ENCODE results near the gene JAM3. TPM values are rescaled to one million over a fixed set of nuclear protein-coding genes. Genes with fewer than 3 reads are reported as not detected.

JAM3 gene
- total RNA-seq, 4 donors from 2014 or later, result 10.9 to 14.7 (median 12.1) TPM

DNA sequence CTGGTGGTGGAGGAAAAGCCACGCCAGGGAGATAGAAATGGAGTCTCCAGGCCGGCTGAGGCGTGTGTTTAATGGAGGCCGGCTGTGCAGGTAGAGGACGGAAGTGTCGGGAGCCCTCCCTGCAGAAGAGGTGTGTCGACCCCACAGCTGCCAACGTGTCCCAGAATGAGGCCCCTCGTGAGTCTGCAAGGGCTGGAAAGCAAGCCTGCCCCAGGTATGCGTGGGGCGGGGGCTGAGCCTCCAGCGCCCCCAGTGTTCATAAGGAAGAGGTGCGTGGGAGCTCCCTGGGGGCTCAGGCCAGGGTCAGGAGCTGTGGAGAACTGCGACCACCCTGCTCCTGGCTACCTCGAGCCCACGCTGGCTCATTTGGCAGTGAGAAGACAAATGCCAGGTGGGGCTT is 38.0 kb upstream of the JAM3 start:
- TF ChIP-seq, protein P1, sequence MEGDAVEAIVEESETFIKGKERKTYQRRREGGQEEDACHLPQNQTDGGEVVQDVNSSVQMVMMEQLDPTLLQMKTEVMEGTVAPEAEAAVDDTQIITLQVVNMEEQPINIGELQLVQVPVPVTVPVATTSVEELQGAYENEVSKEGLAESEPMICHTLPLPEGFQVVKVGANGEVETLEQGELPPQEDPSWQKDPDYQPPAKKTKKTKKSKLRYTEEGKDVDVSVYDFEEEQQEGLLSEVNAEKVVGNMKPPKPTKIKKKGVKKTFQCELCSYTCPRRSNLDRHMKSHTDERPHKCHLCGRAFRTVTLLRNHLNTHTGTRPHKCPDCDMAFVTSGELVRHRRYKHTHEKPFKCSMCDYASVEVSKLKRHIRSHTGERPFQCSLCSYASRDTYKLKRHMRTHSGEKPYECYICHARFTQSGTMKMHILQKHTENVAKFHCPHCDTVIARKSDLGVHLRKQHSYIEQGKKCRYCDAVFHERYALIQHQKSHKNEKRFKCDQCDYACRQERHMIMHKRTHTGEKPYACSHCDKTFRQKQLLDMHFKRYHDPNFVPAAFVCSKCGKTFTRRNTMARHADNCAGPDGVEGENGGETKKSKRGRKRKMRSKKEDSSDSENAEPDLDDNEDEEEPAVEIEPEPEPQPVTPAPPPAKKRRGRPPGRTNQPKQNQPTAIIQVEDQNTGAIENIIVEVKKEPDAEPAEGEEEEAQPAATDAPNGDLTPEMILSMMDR (IDR thresholded peaks at IDR 0.05), result no peak
- TF ChIP-seq POLR2AphosphoS5 (IDR thresholded peaks at IDR 0.05), result no peak
- no peak for TF ChIP-seq EP300 (IDR thresholded peaks at IDR 0.05)
- no peak for TF ChIP-seq POLR2A (IDR thresholded peaks at IDR 0.05)
- Histone ChIP-seq H3K27me3 (peaks cover 6% of the 10 kb centered on the region), H3K4me3 (no peak overlapping the region), H3K36me3 (no peaks in the 10 kb centered on the region), H3K27ac (no peak overlapping the region), H3K9me3 (no peaks in the 10 kb centered on the region), H3K4me1 (peaks cover 39% of the 10 kb centered on the region)
- DNase-seq (ENCODE audit: low spot score in 2 of 2), result no peak
- 83% methylated on average over 16 of the region's 16 CpGs for WGBS

DNA sequence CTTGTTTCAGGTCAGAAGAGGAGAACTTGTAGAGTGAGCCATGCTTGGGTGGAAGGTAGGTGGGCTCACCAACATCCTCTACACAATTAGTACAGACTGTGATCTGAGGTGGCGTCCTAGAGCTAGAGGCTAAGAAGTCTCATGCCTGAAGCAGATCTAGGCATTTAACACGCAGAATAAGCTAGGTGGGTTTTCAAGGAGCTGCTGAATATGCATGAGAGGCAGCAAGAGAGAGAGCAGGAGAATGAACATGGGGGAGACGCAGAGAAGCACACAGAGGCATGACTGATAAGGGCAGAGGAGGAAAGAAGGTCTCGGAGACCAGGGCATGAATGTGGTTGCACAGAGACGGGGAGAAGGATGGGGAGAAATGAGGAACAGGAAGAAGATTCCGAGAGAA is 36.8 kb upstream of the JAM3 start:
- peaks cover 6% of the 10 kb centered on the region for H3K27me3 ChIP-seq
- no peak for DNase-seq (ENCODE audit: low spot score in 2 of 2)
- H3K4me3 ChIP-seq, result no peak overlapping the region
- no peak overlapping the region for H3K27ac ChIP-seq
- WGBS, result 78% methylated on average over 6 of the region's 6 CpGs
- no peak for TF ChIP-seq POLR2AphosphoS5 (IDR thresholded peaks at IDR 0.05)
- no peak for TF ChIP-seq EP300 (IDR thresholded peaks at IDR 0.05)
- TF ChIP-seq, protein P1 (IDR thresholded peaks at IDR 0.05), result no peak
- TF ChIP-seq POLR2A (IDR thresholded peaks at IDR 0.05), result no peak
- H3K4me1 ChIP-seq, result peaks cover 48% of the 10 kb centered on the region
- H3K9me3 ChIP-seq, result no peaks in the 10 kb centered on the region
- no peaks in the 10 kb centered on the region for H3K36me3 ChIP-seq

DNA sequence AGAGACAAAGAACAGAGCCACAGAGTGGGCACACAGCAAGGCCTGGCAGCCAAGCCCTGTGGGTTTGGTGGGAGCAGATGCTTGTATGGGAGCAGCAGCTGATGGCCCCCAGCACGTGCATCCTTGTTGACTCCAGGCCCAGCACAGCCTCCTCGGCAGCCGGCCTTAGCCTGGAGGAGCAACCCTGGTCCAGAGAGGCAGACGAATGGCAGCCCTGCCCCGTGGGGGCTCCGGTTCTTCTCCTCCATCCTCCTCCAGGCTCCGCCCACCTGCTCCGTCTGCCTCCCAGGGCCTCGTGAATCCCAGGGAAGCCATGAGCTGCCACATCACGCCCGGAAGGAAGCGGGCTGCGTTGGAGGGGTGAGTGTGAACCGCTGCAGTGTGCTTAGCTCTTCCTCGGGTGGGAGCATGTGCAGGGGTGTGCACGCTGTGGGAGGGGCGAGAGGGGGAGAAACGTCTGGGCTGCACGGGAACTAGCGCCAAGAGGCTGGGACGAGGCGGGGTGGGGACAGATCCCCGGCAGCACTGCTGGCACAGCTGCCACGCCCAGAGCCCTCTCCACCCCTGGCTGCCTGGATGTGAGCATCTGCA is 36.3 kb upstream of the JAM3 start:
- TF ChIP-seq POLR2AphosphoS5 (IDR thresholded peaks at IDR 0.05), result no peak
- TF ChIP-seq, protein P1 (IDR thresholded peaks at IDR 0.05), result no peak
- TF ChIP-seq EP300 (IDR thresholded peaks at IDR 0.05), result no peak
- no peak for TF ChIP-seq POLR2A (IDR thresholded peaks at IDR 0.05)
- no peak for DNase-seq (ENCODE audit: low spot score in 2 of 2)
- Histone ChIP-seq H3K4me3 (peak overlapping the region; percentile 5), H3K27ac (no peak overlapping the region), H3K27me3 (peaks cover 6% of the 10 kb centered on the region), H3K9me3 (no peaks in the 10 kb centered on the region), H3K4me1 (peaks cover 52% of the 10 kb centered on the region), H3K36me3 (no peaks in the 10 kb centered on the region)
- WGBS, result 22% methylated on average over 14 of the region's 24 CpGs

DNA sequence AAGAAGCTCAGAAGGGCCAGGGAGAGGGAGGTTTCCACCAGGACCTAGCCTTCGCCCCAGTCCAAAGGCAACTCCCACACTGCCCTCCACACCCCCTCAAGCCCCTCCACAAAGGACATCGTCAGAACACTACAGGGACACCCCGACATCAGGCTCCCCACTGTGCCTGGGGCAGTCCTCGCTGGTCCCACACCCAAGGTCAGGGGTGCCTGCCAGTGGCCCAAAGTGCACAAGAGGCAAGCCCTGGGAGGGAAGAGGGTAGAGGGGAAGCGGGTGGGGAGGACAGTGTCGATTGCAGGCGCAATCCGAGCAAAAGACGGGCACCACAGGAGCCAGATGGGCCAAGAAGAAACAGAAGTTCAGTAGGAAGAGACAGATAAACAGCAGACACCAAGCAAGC is 35.6 kb upstream of the JAM3 start:
- no peak for DNase-seq (ENCODE audit: low spot score in 2 of 2)
- no peaks in the 10 kb centered on the region for H3K36me3 ChIP-seq
- peaks cover 6% of the 10 kb centered on the region for H3K27me3 ChIP-seq
- WGBS, result 42% methylated on average over 9 of the region's 9 CpGs
- peak overlapping the region; percentile 28 for H3K4me3 ChIP-seq
- no peaks in the 10 kb centered on the region for H3K9me3 ChIP-seq
- peaks cover 58% of the 10 kb centered on the region for H3K4me1 ChIP-seq
- peak overlapping the region; percentile 68 for H3K27ac ChIP-seq
- TF ChIP-seq EP300 (IDR thresholded peaks at IDR 0.05), result no peak
- TF ChIP-seq, protein P1 (IDR thresholded peaks at IDR 0.05), result no peak
- TF ChIP-seq POLR2AphosphoS5 (IDR thresholded peaks at IDR 0.05), result no peak
- TF ChIP-seq POLR2A (IDR thresholded peaks at IDR 0.05), result no peak

DNA sequence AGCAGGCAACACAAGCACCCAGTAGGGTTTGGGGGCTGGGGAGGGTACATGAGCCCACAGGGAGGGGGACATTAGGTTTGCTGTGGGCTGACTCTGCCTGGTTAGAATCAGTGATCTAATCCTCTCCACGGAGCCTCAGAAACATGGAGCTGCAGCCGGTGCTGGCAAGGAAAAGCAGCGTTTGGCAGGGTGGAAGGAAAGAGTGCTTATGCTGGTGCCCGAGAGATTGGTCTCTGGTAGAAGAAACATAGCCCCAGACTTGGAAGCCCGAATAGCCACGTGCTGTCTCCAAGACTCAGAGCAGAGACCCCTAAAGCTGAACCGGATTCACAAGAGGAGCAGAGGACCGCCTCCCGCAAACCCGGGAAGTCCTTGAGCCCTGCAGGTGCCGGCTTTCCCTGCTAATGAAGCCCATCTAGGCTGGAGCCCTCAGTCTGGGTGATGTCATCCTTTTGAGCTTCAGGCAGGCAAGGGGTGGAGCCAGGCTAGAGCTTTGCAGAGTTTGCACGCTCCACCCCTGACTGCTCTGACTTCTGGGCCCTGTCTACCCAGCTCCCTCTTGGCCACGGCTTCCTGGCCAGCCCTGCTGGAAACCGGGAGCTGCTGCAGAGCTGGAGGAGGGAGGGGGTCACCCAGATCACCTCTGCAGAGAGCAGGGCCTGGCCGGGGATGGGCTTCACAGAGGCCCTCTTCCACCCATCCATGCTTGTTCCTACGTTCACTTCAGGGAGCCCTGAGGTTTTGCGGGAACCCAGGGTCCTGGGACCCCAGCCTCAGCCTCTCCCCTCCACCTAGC is 35.0 kb upstream of the JAM3 start:
- Histone ChIP-seq H3K4me3 (peak overlapping the region; percentile 28), H3K36me3 (no peaks in the 10 kb centered on the region), H3K27me3 (peaks cover 6% of the 10 kb centered on the region), H3K27ac (peak overlapping the region; percentile 68), H3K4me1 (peaks cover 59% of the 10 kb centered on the region), H3K9me3 (no peaks in the 10 kb centered on the region)
- TF ChIP-seq, protein P1 (IDR thresholded peaks at IDR 0.05), result no peak
- TF ChIP-seq EP300 (IDR thresholded peaks at IDR 0.05), result no peak
- TF ChIP-seq POLR2AphosphoS5 (IDR thresholded peaks at IDR 0.05), result no peak
- TF ChIP-seq POLR2A (IDR thresholded peaks at IDR 0.05), result no peak
- peak; percentile 84 to 88 for DNase-seq (ENCODE audit: low spot score in 2 of 2)
- 9% methylated on average over 17 of the region's 17 CpGs for WGBS

Measured in suprapubic skin (tissue), 4 donors.